NK-92 (cell line): ENCODE results near the gene TMCO2.
"Not testable (repeated sequence)": the region's sequence is repeated elsewhere in the genome, so short reads cannot be mapped to it uniquely, and the experiment has no call there.

ENCODE experiments used
- DNase-seq: peaks from one replicate; lab custom pipeline; 2025; ENCODE audit not compliant: unreplicated experiment; lab: John Stamatoyannopoulos, UW

The TMCO2 gene

GRCh38 chr1:40247655-40248054 lies at the start of gene TMCO2:
TMCO2 (plus strand) TSS chr1:40247937; CDS start chr1:40247994, 57 bp downstream.
- no peak for DNase-seq

- DNase-seq = no peak
Measured at GRCh38 chr1:40199126-40199525, 48.6 kb upstream of the TMCO2 start.

- DNase-seq = no peak
Measured at GRCh38 chr1:40204856-40205255, 42.9 kb upstream of the TMCO2 start.

- no peak for DNase-seq
Measured at GRCh38 chr1:40210511-40211204, 37.1 kb upstream of the TMCO2 start.

GRCh38 chr1:40218333-40218732 lies 29.4 kb upstream of the TMCO2 start:
- no peak for DNase-seq

GRCh38 chr1:40221471-40221905 lies 26.2 kb upstream of the TMCO2 start:
- not testable (repeated sequence) for DNase-seq

- no peak for DNase-seq
Measured at GRCh38 chr1:40221977-40222772, 25.6 kb upstream of the TMCO2 start.

- DNase-seq = no peak
Measured at GRCh38 chr1:40224040-40224439, 23.7 kb upstream of the TMCO2 start.

- DNase-seq = no peak
Measured at GRCh38 chr1:40226192-40226591, 21.5 kb upstream of the TMCO2 start.

GRCh38 chr1:40232444-40232843 lies 15.3 kb upstream of the TMCO2 start:
- no peak for DNase-seq

GRCh38 chr1:40239626-40240025 lies 8.1 kb upstream of the TMCO2 start:
- DNase-seq = no peak

- no peak for DNase-seq
Measured at GRCh38 chr1:40240390-40240789, 7.3 kb upstream of the TMCO2 start.

- DNase-seq = no peak
Measured at GRCh38 chr1:40241362-40241761, 6.4 kb upstream of the TMCO2 start.

GRCh38 chr1:40243351-40243750 lies 4.4 kb upstream of the TMCO2 start:
- no peak for DNase-seq

GRCh38 chr1:40244138-40244744 lies 3.5 kb upstream of the TMCO2 start:
- no peak for DNase-seq

- DNase-seq = no peak
Measured at GRCh38 chr1:40245686-40246085, 2.1 kb upstream of the TMCO2 start.

- no peak for DNase-seq
Measured at GRCh38 chr1:40248412-40248811, 675 bp downstream of the TMCO2 start.

- DNase-seq = no peak
Measured at GRCh38 chr1:40251456-40251855, 3.7 kb downstream of the TMCO2 start.

- no peak for DNase-seq
Measured at GRCh38 chr1:40252601-40253000, 4.9 kb downstream of the TMCO2 start.

GRCh38 chr1:40255231-40255630 lies 7.5 kb downstream of the TMCO2 start:
- DNase-seq = no peak

- DNase-seq = no peak
Measured at GRCh38 chr1:40256401-40257084, 8.8 kb downstream of the TMCO2 start.
